Keratinocyte (primary cell): ENCODE results near the gene RELA. TPM values are rescaled to one million over a fixed set of nuclear protein-coding genes. Genes with fewer than 3 reads are reported as not detected.

Experiments
- DNase-seq: peaks from one replicate; pipeline ENCODE4 v3.0.0-alpha.2; 2011; ENCODE audit warnings: low read depth, missing footprints, low spot score
- FAIRE-seq: peaks from 2 replicates; lab custom pipeline; 2011; peaks lifted over from hg19 to GRCh38; lab: Jason Lieb, UNC
- H2AFZ ChIP-seq: 2 replicates; pipeline ENCODE4 v1.6.0; 2012; ENCODE audit warnings: low read length, control low read depth, inconsistent platforms; ENCODE audit not compliant: control insufficient read depth
- H3K27ac ChIP-seq: 2 replicates; pipeline ENCODE4 v1.5.1; 2011; ENCODE audit warnings: low read length; ENCODE audit not compliant: control insufficient read depth, insufficient read depth
- H3K27me3 ChIP-seq: 3 replicates; pipeline ENCODE4 v1.6.0; 2011; ENCODE audit warnings: low read length; ENCODE audit not compliant: control insufficient read depth, insufficient read depth; ENCODE audit errors: extremely low read depth
- H3K36me3 ChIP-seq, 2 experiments: 2 replicates in 1 of 2; 3 replicates in 1 of 2; pipeline ENCODE4 v1.5.1; 2011; ENCODE audit warnings: low read length in 2 of 2, mild to moderate bottlenecking in 1 of 2; ENCODE audit not compliant: control insufficient read depth in 2 of 2, insufficient read depth in 2 of 2; ENCODE audit errors: extremely low read depth in 1 of 2
- H3K4me1 ChIP-seq: 3 replicates; pipeline ENCODE4 v1.5.1; 2011; ENCODE audit warnings: low read length; ENCODE audit not compliant: control insufficient read depth, insufficient read depth; ENCODE audit errors: extremely low read depth
- H3K4me2 ChIP-seq: 3 replicates; pipeline ENCODE4 v1.6.0; 2011; ENCODE audit warnings: low read depth, low read length; ENCODE audit not compliant: control insufficient read depth, insufficient read depth; ENCODE audit errors: extremely low read depth
- H3K4me3 ChIP-seq, 3 experiments: fragments of 200-600 bp in 1 of 3; sonication (generic) in 1 of 3; 2 replicates in 2 of 3; 3 replicates in 1 of 3; pipeline ENCODE4 v1.5.1; 2011 to 2016; ENCODE audit warnings: low read length in 3 of 3, mild to moderate bottlenecking in 3 of 3, control low read depth in 2 of 3, inconsistent platforms in 1 of 3, low read depth in 1 of 3, mixed read lengths in 1 of 3, mixed run types in 1 of 3, moderate library complexity in 1 of 3; ENCODE audit not compliant: control insufficient read depth in 2 of 3, insufficient read depth in 2 of 3; ENCODE audit errors: extremely low read depth in 1 of 3
- H3K79me2 ChIP-seq: 2 replicates; pipeline ENCODE4 v1.6.0; 2012; ENCODE audit warnings: low read length; ENCODE audit not compliant: control insufficient read depth, insufficient read depth
- H3K9ac ChIP-seq: 3 replicates; pipeline ENCODE4 v1.6.0; 2011; ENCODE audit warnings: low read length; ENCODE audit not compliant: control insufficient read depth, insufficient read depth; ENCODE audit errors: extremely low read depth
- H3K9me1 ChIP-seq: 3 replicates; pipeline ENCODE4 v1.6.0; 2011; ENCODE audit warnings: low read length; ENCODE audit not compliant: control insufficient read depth, insufficient read depth; ENCODE audit errors: extremely low read depth
- H3K9me3 ChIP-seq: 2 replicates; pipeline ENCODE4 v1.5.1; 2012; ENCODE audit warnings: low read depth, low read length; ENCODE audit not compliant: control insufficient read depth
- H4K20me1 ChIP-seq: 3 replicates; pipeline ENCODE4 v1.6.0; 2011; ENCODE audit warnings: low read length; ENCODE audit not compliant: control insufficient read depth, insufficient read depth; ENCODE audit errors: extremely low read depth
- CTCF ChIP-seq, 3 experiments: IDR thresholded peaks in 1 of 3; conservative IDR thresholded peaks in 1 of 3; optimal IDR thresholded peaks in 1 of 3; 2 replicates in 2 of 3; 3 replicates in 1 of 3; pipeline versions ENCODE3 to v1.5.1; 2011; ENCODE audit warnings: low read length in 3 of 3, mild to moderate bottlenecking in 3 of 3, moderate library complexity in 2 of 3, control low read depth in 1 of 3, inconsistent platforms in 1 of 3; ENCODE audit not compliant: insufficient read depth in 2 of 3; ENCODE audit errors: extremely low read depth in 1 of 3
- EZH2 ChIP-seq: IDR thresholded peaks from one replicate; pipeline ENCODE4 v1.6.1; 2012; ENCODE audit warnings: inconsistent platforms, mild to moderate bottlenecking, low read length, moderate library complexity
- dilution Hi-C: fragments of 300-500 bp; cut with MboI; formaldehyde crosslinking; loops from one replicate; pipeline ENCODE4 v1.7.0; 2020; ENCODE audit warnings: low sequenced_read_pairs; ENCODE audit not compliant: extremely low pct_ligation_motif_present
- polyA plus RNA-seq, 5 experiments: library from polyadenylated mRNA; depleted of rRNA in 3 of 5; stranded (reverse) in 3 of 5; stranded (forward) in 1 of 5; unstranded in 1 of 5; fragments of >200 nt; gene quantifications; 1 replicate in 1 of 5; 2 replicates in 3 of 5; 3 replicates in 1 of 5; pipeline versions ENCODE4 v1.2.1 to v1.2.3, GENCODE V29; 2011 to 2012; ENCODE audit warnings: missing spikeins in 2 of 5, low read depth in 1 of 5, low replicate concordance in 1 of 5

RELA gene
- polyA plus RNA-seq, 1 donor (not counting 4 experiments of a cell fraction or from before 2014, with no cell fraction given), result 20.4 TPM

- Histone ChIP-seq H3K27ac (no peak overlapping the region), H3K9ac (no peak overlapping the region), H3K4me3 (no peak overlapping the region), H3K27me3 (no peaks in the 10 kb centered on the region), H2AFZ (no peak overlapping the region), H4K20me1 (peaks cover 2% of the 10 kb centered on the region), H3K4me2 (no peak overlapping the region), H3K9me3 (no peaks in the 10 kb centered on the region), H3K4me1 (peaks cover 3% of the 10 kb centered on the region), H3K79me2 (peaks cover 36% of the 10 kb centered on the region), H3K36me3 (peaks cover 60% of the 10 kb centered on the region in 2 experiments), H3K9me1 (no peaks in the 10 kb centered on the region)
- DNase-seq, result no peak
- no peak for FAIRE-seq
- dilution Hi-C loops, result no loop called here
- TF ChIP-seq CTCF (optimal IDR thresholded peaks at IDR 0.05 in 1 of 3, IDR thresholded peaks at IDR 0.05 in 1 of 3, conservative IDR thresholded peaks at IDR 0.05 in 1 of 3; ENCODE audit: extremely low read depth in 1 of 3, insufficient read depth in 2 of 3, low read length in 3 of 3), result no peak
- TF ChIP-seq EZH2, result no peak
Measured at GRCh38 chr11:65622011-65622410, 40.7 kb downstream of the RELA start.

- FAIRE-seq (no peak), DNase-seq (no peak)
- dilution Hi-C loops, result no loop called here
- no peak overlapping the region for H3K4me3 ChIP-seq
- H3K9me3 ChIP-seq, result no peaks in the 10 kb centered on the region
- H3K9ac ChIP-seq, result no peak overlapping the region
- peaks cover 2% of the 10 kb centered on the region for H4K20me1 ChIP-seq
- peaks cover 41% of the 10 kb centered on the region for H3K79me2 ChIP-seq
- no peak overlapping the region for H2AFZ ChIP-seq
- H3K4me2 ChIP-seq, result no peak overlapping the region
- TF ChIP-seq EZH2 (no peak), CTCF (optimal IDR thresholded peaks at IDR 0.05 in 1 of 3, IDR thresholded peaks at IDR 0.05 in 1 of 3, conservative IDR thresholded peaks at IDR 0.05 in 1 of 3; ENCODE audit: extremely low read depth in 1 of 3, insufficient read depth in 2 of 3, low read length in 3 of 3) (no peak)
- H3K27me3 ChIP-seq, result no peaks in the 10 kb centered on the region
- H3K4me1 ChIP-seq, result peaks cover 8% of the 10 kb centered on the region
- no peaks in the 10 kb centered on the region for H3K9me1 ChIP-seq
- H3K36me3 ChIP-seq, result peaks cover 55 to 56% of the 10 kb centered on the region in 2 experiments
- no peak overlapping the region for H3K27ac ChIP-seq
Measured at GRCh38 chr11:65621460-65621859, 41.3 kb downstream of the RELA start.
